GM19240 (cell line): ENCODE data around the gene MGMT.

Experiments used
- DNase-seq: peaks from one replicate; pipeline ENCODE4 v3.0.0; 2011; ENCODE audit warnings: low spot score; ENCODE audit not compliant: insufficient read length

Gene MGMT

GRCh38 chr10:129652521-129653201, 185.6 kb downstream of the MGMT start:
- DNase-seq, result no peak

DNA sequence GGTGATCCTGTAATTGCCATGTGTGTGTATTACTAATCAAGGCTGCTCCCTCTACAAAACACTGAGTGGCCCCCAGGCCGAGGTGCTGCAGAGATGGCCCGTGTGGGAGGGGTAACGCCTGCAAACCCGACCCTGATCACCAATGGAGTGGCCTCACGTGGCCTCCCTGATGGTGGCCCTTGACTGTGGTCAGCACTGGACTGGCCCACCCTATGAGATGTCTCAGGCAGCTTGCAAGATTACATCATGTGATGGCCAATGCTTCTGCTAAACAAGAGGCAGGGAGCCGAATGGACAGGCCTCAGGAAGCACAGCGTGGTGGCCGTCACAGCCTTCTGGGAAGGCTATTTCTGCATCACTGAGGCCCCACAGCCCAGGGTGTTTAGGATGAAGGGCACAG, 186.4 kb downstream of the MGMT start:
- DNase-seq, result no peak

DNA sequence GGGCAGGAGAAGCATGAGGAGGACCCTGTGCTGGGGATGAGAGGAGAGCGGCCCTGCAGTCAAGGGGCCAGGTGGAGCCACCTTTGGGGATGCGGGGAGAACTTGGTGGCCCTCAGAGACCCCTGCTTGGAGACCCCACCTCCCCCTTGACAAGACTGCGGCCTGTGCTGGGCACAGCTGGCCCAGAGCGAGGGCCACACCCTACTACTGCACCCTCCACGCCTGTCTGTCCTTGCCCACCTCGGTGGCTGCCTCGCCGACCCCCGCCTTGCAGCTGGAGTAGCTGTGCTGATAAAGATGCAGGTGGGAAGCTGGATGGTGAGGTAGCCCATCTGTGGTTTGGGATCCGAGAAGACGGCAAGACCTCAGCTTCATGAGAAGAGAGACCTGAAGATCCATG, 186.8 kb downstream of the MGMT start:
- DNase-seq, result no peak

GRCh38 chr10:129654461-129654860, 187.4 kb downstream of the MGMT start:
- no peak for DNase-seq

DNA sequence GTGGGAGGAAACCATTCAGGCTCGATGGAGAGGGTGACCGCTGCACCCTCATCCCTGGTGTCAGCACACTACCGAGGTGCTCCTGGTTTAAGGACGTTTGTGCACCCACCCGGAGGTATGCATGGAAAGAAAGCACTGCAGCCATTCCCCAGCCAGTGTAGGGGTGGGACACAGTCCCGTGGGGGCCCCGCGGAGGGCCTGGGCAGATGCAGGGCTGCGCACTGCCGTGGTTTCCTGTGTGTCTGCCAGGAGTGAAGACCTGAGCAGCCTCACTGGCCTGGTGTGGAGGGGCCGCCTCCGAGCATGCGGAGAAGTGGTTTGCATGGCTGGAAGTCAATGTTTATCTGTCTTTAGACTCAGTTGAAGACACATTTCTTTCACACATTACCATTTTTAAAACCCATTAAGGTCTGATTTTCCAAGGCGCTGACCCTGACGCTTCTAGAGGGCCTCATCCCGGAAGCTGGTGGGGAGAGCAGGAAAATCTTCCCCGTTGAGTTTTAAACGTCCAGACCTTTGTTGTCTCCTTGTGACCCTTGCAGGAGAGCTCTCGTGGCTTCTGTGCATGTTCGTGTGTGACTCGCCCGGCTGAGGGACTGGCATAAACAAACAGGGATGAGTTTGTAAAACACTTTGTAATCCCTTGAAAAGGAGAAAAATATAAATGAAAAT, 188.1 kb downstream of the MGMT start:
- DNase-seq, result no peak

DNA sequence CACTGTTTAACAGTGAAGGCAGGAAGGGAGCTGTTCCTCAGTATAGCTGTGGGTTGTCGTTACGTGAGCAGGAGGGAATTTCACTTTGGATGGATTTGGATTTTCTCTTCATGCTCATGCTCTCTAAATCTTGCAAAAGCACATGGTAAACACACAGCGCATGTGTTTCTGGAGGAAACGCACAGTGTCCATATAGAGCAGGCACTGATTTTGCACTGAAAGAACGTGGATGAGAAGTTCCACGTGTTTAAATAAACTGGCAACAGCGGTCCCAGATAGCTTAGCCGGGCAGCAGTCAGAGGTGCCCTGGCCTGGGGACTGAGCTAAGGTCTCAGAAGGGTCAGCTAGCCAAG, 188.6 kb downstream of the MGMT start:
- no peak for DNase-seq

DNA sequence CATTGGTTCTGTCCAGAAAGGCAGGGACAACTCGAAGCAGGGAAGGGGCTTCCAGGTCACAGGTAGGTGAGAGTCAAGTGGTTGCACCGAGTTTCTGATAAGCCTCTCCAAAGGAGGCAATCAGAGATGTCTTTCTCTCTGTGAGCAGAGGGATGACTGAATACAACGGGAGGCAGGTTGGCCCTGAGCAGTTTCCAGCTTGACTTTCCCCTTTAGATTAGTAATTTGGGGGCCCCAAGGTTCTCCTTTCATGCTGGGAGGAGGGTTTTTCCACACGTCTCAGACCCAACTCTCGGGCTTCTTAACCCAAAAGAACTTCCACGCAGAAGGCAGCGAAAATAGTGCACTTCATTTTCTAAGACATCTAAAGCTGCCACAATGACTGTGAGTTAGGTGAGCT, 189.6 kb downstream of the MGMT start:
- DNase-seq, result no peak

DNA sequence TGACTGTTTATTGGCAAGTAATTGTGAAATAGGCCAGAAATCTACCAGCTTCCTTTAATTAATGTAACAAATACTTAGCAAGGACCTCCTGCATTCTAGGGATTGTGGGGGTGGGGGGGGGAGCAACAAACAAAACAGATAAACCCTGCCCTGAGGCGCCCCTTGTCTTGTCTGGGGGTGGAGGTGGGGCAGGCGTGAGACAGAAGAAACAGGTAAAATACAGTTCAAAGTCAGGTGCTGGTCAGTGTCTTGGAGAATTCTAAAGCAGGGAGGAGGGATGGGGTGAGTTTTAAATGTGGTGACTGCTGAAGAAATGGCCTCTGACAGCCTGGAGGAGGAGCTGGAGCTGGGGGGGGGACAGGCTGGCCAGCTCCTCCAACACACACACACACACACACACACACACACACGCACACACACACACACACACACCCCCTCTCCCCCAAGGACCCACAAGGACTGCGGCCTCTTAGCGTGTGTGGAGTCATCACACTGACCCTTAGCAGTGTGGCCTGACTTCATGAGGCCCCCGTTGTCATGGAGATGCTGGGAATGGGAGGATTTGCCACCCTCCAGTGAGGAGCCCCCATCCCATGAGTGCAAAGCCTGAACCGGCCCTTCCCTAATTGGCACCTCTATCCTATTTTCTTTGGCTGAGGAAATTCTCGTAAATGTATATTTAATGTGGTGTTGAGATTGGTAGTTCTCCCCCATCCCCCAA, 190.4 kb downstream of the MGMT start:
- no peak for DNase-seq

DNA sequence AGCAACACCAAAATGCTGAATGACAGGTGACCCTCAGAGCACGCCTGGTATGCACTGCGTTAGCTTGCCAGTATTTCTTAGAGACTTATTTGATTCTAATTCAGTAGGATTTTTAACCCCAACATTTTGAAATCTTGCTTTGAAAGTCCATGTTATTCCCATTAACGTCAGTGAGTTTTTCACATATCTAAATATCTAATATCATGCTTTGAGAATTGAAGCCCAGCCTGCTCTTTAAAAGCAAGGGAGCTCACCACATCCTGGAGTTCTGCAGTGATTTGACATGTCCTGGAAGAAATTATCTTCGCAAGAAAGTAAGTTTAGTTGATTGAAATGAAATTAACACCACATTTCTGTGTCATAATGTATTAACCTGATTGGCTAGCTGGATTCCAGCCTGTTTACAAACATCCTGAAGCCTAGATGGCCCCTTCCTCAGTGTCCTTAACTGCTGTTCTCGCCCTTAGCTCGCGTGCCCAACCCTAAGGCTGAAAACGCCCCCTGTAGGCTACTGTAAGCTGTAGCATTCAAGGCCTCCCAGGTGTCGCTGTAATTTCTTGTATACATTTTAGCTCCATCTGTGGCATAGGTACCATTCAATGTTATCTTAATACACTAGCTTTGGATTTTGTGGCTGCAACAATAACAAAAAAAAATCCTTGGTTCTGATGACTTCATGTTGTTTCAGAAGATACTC, 191.5 kb downstream of the MGMT start:
- no peak for DNase-seq

GRCh38 chr10:129659508-129660268, 192.6 kb downstream of the MGMT start:
- no peak for DNase-seq

DNA sequence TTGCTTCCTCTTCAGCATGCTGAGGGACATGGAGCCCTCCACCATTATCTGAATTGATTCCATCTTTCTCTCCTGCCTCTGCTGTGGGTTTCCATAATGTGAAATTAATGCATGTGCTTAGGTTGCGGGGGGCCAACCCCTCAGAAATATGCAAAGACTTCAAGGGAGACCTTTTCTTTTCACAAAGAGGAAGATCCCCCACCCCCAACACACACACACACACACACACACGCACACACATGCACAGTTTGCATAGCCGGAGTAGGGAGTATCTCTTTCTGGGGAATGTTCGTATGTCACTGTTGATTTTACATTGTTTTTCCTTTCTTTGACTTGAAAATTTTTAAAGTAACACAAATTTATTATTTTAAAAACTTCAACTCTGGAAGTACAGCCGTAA, 193.5 kb downstream of the MGMT start:
- DNase-seq, result no peak

DNA sequence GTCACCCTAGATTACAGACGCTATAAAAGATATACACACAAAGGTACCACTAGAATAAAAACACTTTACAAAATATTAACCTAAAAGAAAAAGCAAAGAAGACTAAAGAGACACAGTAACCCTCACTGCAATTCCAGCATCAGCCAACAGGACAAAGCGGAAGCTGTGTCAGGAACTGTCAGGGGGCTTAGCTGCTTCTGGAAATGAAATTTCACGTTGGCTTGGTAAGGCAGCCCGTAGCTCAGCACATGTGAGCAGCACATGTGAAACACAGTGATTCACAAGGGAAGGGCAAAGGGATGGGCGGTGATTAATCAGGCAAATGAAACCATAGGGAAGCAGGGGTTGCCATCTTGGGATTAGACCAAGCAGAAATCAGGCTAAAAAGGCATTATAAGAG, 195.4 kb downstream of the MGMT start:
- no peak for DNase-seq

DNA sequence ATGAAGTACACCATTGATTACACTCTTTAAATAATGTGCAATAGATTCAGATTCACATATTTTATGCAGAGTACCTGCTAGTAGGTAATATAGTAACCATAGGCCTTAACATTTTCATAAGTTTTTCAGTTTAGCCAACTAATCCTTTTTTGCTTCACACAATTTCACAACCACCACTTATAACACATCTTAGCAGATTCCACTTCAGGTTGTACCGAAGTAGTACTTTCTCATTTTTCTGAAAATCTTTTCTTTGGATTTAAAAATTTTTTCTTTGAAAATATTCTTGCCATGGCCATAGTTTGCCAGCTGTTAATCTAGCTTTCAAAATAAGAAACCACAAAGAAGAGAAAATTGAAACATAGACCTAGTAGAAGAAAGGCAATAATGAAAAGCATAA, 203.1 kb downstream of the MGMT start:
- DNase-seq, result no peak

- DNase-seq, result no peak
Measured at GRCh38 chr10:129673292-129673691, 206.3 kb downstream of the MGMT start.

- no peak for DNase-seq
Measured at GRCh38 chr10:129675027-129675769, 208.2 kb downstream of the MGMT start.

DNA sequence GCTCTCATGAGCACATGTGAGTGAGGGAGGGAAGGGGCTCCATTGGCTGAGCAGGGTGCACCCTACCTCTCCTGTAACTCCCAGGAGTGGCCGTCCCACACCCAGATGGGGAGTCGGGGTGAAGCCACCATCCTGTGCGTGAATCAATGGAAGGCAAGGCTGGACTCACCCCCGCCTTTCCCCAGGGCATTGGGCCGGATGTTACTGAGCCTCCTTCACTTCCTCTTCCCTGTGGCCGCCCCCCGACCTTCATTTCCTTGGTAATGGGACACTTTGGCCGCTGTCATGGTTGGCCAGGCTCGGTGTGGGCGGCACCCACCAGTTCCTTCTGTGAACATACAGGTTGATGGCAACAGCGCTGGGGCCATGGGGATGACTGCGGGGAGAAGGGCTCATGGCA, 209.0 kb downstream of the MGMT start:
- no peak for DNase-seq

DNA sequence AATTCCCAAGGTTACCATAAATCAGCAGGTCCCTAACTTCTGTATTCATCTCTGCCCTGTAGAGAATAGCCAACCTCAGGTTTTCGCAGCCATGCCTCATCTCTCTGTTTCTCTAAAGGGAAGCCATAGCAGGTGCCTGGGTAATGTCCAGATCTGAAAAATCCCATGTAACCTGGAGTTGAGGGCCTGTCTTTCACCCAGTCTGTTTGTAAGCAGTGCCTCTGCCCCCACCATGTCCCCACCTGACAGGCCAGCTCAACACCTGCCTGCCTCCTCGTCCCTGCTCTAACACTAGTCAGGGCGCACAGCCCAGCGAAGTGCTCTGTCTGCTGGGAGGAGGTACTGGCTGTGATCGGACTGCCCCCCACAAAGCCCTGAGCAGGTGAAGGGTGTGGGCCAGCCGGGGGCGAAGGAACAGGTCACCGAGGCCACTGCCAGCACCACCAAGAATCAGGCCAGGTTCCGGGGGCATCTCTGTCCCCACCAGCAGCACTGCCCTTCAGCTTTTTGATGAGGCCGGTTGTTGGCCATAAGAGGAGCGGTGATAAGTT, 210.4 kb downstream of the MGMT start:
- DNase-seq, result no peak

GRCh38 chr10:129678186-129678585, 211.1 kb downstream of the MGMT start:
- no peak for DNase-seq

DNA sequence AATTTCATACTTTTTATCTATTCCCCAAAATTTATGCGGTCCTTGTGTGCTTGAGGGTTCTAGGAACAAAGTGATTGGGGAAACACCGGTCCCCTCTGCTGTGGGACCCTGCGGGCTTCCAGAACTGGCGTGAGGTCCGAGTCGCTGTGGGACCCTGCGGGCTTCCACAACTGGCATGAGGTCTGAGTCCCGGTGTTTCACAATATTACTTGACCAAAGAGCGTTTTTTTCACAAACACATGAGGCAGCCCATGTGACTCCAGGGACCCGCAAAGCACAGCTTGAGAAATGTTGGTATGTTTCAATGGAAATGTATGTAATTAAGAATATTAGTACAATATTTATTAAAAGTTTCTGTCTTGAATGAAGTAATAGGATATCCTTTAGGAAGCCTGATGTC, 212.2 kb downstream of the MGMT start:
- no peak for DNase-seq

- DNase-seq, result no peak
Measured at GRCh38 chr10:129680661-129681344, 213.8 kb downstream of the MGMT start.
